NCI-H345 (cell line): Measurements from ENCODE around the gene UGT2A2.
"Not testable (repeated sequence)": the region's sequence is repeated elsewhere in the genome, so short reads cannot be mapped to it uniquely, and the experiment has no call there.

ENCODE experiments used
- DNase-seq: peaks from one replicate; lab custom pipeline; 2025; lab: John Stamatoyannopoulos, UW

Gene UGT2A2

DNA sequence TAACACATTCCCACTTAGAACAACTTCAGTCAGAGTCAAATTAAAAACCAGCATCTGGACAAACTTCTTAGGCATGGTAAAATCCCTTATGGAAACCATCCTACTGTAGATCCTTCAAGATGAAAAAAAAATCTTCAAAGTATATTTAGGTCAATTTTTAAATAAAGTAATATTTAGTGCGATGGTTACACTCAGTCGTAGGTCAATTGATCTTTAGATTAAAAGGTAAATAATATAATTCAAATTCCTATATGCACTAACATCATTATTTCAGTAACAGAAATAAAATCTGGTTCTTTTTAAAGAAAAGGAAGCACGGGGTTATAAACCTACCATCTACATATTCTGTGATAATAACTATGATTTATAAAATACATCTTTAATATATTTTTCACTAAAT lies at the start of gene UGT2A2:
TSS of gene UGT2A2 (minus strand) at position 101 of the 400 bp plus-strand sequence. CDS start at position 99, 2 bp downstream.
- DNase-seq: no peak

DNA sequence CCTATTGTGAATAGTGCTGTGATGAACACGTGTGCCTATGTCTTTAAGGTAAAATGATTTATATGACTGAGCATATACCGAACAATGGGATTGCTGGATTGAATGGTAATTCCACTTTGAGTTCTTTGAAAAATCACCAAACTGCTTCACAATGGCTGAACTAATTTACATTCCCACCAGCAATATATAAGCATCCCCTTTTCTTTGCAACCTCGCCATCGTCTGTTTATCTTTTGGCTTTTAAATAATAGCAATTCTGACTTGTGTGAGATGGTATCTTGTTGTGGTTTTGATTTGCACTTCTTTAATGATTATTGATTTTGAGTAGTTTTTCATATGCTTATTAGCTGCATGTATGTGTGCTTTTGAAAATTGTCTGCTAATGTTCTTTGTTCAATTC lies 45.4 kb upstream of the UGT2A2 start:
- DNase-seq: no peak

DNA sequence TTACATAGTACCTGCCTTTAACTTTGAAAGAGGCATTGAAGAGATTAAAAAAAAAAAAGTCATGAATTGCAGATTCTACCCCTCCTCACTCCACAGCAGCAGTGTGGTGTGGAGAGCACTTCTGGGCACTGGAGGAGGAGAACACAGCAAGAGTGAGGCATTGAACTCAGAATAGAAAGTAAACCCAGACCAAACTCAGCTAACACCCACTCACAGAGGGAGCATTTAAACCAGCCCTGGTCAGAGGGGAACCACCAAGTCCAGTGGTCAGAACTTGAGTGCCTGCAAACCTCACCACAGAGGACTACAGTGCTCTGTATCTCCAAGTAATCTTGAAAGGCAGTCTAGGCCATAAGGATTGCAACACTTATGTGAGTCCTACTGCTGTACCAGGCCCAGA lies 29.2 kb upstream of the UGT2A2 start:
- no peak for DNase-seq

DNA sequence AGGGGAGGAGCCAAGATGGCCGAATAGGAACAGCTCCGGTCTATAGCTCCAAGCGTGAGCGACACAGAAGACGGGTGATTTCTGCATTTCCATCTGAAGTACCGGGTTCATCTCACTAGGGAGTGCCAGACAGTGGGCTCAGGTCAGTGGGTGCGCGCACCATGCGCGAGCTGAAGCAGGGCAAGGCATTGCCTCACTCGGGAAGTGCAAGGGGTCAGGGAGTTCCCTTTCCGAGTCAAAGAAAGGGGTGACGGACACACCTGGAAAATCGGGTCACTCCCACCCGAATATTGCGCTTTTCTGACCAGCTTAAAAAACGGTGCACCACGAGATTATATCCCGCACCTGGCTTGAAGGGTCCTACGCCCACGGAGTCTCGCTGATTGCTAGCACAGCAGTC lies 24.6 kb upstream of the UGT2A2 start:
- DNase-seq: not testable (repeated sequence)

DNA sequence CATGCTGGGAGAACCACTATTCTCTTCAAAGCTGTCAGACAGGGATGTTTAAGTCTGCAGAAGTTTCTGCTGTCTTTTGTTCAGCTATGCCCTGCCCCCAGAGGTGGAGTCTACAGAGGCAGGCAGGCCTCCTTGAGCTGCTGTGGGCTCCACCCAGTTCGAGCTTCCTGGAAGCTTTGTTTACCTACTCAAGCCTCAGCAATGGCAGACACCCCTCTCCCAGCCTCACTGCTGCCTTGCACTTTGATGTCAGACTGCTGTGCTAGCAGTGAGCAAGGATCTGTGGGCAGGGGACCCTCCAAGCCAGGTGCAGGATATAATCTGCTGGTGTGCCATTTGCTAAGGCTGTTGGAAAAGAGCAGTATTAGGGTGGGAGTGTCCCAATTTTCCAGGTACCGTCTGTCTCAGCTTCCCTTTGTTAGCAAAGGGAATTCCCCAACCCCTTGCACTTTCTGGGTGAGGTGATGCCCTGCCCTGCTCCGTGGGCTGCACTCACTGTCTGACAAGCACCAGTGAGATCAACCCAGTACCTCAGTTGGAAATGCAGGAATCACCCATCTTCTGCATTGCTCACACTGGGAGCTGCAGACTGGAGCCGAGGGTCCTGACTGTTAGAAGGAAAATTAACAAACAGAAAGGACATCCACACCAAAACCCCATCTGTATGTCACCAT lies 21.8 kb upstream of the UGT2A2 start:
- DNase-seq: not testable (repeated sequence)

DNA sequence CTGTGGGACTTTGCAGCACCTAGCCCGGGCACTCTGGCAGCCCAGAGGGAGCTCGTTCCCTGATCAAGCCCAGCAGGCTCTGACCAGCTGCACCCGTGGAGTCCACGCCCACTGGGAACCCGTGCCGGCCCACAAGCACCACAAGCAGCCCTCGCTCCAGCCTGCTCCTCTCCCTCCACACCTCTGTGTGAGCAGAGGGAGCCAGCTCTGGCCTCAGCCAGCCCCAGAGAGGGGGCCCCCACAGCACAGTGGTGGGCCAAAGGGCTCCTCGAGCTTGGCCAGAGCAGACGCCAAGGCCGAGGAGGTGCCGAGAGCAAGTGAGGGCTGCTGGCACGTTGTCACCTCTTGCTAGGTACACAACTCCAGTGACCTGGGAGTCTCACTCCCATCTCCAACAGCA lies 18.7 kb upstream of the UGT2A2 start:
- no peak for DNase-seq

DNA sequence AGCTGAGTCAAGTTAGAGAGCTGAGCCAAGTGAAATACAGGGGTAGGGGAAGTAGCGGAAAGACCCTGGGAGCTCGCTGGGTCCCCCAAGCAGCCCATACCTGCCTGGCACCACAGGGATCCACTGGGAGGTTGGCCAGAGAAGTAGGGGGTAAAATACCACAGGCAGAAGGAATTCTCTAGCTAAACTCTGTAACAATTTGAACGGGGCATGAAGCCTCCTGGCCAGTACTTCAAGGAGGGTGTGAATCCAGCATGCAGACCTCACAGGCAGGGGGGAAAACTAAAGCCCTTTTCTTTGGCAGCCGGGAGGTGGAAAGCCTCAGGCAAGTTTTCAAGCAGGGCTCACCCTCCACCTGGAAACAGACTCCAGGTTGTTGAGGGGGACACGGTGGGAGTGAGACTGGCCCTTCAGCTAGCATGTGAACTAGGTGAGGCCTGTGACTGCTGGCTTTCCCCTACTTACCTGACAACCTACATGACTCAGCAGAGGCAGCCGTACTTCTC lies 17.3 kb upstream of the UGT2A2 start:
- no peak for DNase-seq

DNA sequence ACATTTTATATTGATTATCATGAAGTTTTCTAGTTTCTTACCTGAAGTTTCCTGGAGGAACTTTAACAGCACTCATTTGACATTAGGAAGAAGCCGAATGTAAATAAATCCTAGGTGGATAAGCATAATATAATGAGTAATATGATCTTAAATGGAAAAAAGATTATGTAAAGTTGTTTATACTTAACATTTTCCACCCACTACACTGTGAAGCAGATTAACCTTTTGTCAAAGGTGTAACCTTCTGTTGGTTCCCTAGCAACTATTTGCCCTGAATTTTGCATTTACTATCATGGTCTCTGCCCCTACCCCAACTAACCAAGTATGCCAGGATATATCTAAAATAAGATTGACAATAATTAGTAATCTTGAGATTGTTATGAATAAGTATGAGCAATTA lies 13.7 kb upstream of the UGT2A2 start, which contains the start of gene UGT2A1:
TSS of gene UGT2A1 (minus strand) at position 101 of the 400 bp plus-strand sequence. CDS start 5,603 bp downstream, outside the sequence.
- no peak for DNase-seq

DNA sequence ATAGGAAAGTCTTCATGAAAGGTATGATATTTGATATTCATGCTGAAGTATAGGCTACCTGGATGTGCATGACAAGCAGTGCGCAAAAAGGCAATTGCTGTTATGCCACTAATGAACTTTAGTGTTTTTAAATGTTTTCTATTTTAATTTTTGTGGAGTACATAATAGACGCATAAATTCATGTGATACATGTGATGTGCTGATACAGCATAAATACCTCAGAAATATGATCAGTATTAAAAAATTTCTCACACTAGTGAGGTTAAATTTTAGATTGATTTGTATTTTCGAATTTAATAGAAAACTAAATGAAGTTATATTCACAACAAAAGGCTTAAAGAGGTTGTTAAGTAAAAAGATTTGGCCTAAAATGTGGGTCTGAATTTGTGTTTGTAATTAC lies 11.4 kb upstream of the UGT2A2 start:
- no peak for DNase-seq

DNA sequence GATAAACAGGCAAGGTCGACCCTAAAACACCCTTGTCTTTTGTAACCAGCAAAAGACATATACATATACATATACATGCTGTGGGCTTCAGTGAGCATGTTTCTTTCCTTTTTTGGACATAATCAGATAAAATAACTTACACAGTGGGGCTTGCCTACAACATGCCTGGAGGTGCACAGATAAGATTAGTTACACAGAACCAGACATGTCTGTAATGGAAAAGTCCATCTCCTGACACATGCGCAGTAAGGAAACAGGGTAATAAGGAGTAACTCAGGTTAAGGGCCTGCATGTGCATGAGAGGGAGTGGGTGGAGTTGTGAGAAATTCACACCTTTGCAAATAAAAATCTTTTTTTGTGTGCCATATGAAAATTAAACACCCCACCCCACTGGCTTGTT lies 10.2 kb upstream of the UGT2A2 start:
- no peak for DNase-seq

DNA sequence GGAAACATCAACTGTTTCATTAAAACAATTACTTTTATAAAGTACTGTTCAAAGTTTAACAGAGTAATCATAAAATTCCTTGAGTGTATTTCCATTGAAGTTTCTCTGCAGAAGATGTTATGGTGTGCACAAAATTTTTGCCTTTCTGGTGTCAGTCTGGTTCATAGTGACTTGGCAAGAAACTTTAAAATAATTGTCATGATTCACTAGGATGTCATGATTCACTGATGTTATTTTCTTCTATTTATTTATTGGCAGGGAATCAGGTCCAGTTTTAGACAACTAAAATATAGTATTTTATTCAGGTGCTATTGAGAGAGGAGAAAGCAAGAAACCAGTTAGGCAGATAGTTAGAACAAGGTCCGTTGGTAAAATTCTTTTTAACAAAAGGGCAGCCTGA lies 9.8 kb upstream of the UGT2A2 start:
- no peak for DNase-seq

DNA sequence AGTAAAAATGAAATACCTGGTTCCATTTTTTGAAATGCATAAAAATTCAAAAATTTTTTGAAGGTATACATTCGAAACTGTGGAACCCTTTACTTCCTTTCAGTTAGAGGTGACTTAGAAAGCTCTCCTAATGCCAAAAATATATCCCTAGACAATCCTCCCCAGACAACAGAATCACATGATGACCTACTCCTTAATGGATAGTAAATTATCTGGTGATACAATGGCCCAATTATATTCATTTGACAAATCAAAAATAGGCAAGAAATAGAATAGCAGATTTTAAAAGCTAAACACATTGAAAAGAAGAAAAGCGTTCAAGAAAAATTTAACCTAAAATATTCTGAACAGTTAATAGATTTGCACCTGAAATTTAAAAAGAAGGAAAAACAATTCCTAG lies 3.5 kb upstream of the UGT2A2 start:
- no peak for DNase-seq

DNA sequence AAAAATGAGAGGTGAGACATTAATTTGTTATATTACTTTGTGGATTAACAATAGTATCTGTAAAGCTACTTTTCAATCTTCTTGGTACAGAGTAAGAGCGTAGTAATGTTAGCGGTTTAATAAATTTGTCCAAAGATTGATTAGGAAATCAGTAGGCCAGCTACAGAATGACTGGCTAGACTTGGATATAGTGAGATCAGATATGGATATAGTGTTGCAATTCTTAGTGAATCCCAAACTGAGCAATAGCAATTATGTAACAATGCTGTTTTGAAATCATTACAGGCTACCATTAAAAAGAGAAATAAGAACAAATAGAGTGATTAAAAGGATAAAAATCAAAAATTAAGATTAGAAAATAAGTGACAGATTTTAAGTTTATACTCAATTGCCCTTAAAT lies 847 bp upstream of the UGT2A2 start:
- DNase-seq: no peak

DNA sequence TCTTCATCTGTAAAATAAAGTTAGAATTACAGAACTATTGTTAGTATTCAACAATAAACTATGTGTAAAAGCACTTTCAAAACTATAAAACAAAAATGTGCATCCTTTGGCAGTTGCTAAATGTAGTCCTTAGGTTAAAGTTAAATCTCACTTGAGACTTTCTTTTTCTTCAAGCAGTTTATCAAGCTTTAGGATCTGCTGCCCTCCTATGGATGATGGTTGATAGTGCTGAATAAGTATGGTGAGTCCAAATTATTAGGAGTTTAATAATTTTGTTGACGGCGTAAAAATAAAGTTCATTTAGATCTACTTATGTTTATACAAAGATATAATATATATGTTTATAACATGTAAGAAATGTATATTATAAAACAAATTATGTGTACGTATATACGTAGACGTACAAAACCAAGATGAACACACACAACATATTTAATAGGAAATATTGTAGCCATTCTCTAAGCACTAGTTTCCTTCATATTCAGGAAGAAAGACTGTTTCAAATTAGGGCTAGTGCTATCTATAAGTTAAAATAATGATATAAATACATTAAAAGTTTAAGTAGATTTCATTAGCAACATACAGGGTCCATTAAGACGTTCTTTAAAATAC lies 22.3 kb downstream of the UGT2A2 start:
- no peak for DNase-seq

DNA sequence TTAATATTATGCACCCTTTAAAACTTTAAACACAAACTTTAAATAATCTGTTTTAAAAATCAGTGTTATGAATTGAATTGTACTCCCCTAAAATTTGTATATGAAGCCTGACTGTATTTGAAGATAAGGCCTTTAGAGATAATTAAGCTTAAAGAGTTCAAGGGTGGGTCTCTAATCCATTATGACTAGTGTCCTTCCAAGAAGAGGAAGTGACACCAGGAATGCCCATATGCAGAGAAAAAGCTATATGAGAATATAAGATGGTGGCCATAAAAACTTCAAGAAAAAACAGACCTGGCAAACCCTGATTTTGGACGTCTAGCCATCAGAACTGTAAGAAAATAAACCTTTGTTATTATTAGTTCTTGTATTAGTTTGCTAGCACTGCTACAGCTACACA lies 29.0 kb downstream of the UGT2A2 start:
- no peak for DNase-seq

DNA sequence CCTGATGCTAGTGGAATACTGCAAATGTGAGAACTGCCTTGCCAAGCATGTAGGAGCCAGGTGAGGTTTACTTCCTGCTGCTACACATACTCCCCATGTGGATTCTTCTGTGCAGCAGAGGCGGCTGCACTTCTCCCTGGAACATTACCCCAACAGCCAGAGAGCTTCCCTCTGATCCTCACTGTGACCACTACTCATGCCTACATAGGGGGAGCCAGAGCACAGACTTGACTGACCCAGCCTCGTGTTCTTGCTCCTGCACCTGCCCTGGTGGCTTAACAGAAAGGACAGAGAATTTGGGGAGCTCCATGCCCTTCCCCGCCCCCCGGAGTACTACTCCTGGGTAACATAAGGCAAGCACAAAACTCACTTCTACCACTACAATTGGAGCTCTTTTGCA lies 38.4 kb downstream of the UGT2A2 start:
- no peak for DNase-seq

DNA sequence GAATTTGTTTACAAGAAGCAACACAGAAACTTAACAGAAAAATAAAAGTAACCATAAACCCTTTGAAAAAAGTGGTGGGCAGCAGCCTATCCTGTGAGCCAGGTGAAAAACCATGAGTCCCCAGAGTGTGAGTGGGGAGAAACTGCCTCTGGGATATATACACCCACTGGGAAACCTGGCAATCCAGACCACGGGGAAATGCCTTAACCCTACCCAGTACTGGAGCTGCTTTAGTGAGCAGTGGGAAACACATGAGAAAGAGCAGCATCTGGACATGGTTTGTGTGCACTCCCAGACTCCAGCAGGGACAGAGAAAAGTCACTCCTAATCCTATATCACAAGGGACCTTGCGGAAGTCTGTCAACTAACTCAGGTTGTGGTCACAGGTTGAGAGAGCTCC lies 39.4 kb downstream of the UGT2A2 start:
- DNase-seq: no peak

DNA sequence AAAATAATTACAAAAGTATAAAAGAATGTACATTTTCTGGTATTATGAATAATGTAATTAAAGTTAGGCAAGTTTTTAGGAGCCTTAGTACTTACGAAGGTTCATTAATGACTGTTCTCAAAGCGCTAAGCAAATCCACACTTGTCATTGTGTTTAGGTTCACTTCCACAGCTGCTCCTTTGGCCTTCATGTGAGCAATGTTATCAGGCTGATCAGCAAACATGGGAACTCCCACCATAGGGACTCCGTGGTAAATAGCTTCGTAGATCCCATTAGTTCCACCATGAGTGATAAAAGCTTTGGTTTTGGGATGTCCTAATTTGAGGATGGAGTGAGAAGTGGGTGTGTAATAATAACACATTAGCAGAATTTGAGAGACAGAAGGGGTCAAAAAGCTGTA lies 45.1 kb downstream of the UGT2A2 start:
- DNase-seq: no peak

DNA sequence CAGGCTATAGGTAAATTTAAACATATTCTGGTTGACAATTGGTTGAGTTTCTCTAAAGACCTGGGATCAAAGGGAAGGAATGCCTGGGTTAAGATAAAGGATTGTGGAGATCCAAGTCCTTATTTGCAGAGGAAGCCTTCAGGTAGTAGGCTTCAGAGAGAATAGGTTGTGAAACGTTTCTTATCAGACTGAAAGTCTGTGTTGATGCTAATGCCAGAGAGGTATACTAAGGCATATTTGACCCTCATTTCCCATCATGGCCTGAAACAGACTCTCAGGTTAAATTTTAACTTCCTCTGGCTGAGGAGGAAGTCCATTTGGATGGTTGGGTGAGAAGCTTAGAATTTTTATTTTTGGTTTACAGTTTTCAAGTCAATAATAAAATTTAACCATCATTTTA lies 48.1 kb downstream of the UGT2A2 start:
- DNase-seq: no peak

DNA sequence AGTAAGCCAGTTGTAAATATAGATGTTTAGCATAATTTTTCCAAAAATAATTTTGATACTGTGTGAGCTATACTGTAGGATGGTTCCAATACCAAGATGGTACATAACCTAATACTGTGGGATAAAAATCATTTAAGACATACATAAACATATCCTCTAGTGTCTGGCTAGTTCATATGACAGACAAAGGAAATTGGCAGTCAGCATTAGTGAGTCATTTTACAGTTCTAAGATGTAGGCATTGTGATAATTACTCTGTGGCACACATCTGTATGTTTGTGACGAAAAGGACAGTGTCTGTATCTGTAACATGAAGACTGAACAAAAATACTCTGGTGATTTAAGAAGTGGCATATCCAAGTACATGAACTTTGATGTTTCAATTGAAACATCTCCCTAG lies 49.6 kb downstream of the UGT2A2 start:
- no peak for DNase-seq

DNA sequence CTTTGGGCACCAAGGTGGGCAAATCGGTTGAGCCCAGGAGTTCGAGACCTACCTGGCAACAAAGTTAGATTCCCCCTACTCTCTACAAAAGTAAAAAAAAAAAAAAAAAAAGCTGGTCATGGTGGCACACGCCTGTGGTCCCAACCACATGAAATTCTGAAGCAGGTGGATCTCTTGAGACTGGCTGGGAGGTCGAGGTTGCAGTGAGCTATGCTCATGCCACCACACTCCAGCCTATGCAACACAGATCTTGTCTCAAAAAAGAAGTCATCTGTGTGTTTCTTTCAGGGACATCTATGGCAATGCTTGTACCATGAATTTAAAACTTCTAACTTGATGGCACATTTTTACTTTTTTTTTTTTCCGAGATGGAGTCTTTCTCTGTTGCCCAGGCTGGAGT lies 55.3 kb downstream of the UGT2A2 start:
- DNase-seq: no peak

DNA sequence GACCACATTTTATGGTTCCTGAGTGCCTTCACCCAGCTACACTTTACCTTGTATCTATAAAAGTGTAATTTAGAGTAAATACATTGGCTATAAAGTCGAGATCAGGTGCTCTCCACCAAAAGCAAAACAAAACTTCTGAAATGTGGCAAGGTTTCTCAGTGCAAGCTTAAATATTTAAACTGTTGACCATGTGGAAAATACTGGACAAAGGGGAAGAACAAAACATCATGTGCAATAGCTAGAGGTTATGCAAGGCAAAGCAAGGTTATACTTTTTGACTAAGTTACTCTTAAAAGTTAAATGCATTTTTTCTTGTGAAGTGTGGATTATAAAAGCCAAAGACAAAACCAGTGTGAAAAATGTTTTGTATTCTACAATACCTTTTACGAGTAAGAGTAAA lies 55.9 kb downstream of the UGT2A2 start:
- no peak for DNase-seq

DNA sequence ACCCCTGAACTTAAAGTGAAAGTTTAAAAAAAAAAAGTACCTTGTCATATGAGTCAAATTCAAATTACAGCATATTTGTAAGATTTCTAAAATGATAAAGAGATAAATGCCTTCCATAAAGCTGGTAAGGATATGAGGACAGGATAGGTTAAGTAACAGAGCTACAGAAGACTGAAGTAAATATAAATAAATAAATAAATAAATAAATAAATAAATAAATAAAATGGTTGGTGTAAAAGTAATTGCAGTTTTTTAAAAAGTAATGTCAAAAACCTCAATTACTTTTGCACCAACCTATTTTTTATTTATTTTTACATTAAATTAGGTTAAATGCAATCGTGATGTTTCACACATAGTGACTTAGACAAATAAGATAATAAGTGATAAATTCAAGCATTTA lies 62.2 kb downstream of the UGT2A2 start:
- no peak for DNase-seq
